GM12875 (cell line): ENCODE measurements around the gene PITPNB.

ENCODE experiments used
- H3K4me3 ChIP-seq: one replicate; pipeline ENCODE4 v1.5.1; 2011; ENCODE audit warnings: low read depth, low read length, control low read depth
- TF ChIP-seq, protein P1 (sequence below): IDR thresholded peaks from 2 replicates; pipeline ENCODE4 v1.5.1; 2011; ENCODE audit warnings: low read depth, mild to moderate bottlenecking, control low read depth, inconsistent platforms, low read length, moderate library complexity, borderline replicate concordance; ENCODE audit not compliant: insufficient read depth

The PITPNB gene

DNA sequence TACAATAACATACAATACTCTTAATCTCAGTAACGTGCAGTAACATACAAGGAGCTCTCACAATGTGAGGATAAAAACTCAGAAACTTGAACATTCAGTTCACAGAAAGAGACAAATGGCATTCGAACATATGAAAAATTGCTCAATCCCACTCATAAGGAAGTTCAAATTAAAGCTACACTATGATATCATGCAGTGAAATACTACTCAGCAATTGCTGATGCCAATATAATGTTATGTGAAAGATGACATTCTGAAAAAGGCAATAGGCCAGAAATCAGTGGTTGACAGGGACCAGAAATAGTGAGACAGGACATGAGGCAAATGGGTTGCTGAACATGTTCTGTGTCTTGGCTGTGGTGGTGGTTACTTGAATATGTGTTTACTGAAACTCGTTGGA lies 33.7 kb upstream of the PITPNB start:
- H3K4me3 ChIP-seq: no peak overlapping the region
- TF ChIP-seq, protein P1, sequence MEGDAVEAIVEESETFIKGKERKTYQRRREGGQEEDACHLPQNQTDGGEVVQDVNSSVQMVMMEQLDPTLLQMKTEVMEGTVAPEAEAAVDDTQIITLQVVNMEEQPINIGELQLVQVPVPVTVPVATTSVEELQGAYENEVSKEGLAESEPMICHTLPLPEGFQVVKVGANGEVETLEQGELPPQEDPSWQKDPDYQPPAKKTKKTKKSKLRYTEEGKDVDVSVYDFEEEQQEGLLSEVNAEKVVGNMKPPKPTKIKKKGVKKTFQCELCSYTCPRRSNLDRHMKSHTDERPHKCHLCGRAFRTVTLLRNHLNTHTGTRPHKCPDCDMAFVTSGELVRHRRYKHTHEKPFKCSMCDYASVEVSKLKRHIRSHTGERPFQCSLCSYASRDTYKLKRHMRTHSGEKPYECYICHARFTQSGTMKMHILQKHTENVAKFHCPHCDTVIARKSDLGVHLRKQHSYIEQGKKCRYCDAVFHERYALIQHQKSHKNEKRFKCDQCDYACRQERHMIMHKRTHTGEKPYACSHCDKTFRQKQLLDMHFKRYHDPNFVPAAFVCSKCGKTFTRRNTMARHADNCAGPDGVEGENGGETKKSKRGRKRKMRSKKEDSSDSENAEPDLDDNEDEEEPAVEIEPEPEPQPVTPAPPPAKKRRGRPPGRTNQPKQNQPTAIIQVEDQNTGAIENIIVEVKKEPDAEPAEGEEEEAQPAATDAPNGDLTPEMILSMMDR: no peak

DNA sequence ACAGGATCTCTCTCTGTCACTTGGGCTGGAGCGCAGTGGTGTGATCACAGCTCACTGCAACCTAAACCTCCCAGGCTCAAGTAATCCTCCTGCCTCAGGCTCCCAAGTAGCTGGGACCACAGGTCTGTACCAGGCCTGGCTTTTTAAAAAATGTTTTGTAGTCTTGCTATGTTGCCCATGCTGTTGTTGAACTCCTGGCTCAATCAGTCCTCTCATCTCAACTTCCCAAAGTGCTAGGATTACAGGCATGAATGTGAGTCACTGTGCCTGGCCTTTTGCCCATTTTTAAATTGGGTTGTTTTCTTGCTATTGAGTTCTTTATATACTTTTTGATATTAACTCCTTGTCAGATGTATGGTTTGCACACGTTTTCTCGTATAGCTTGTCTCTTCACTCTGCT lies 33.0 kb upstream of the PITPNB start:
- TF ChIP-seq, protein P1: no peak

DNA sequence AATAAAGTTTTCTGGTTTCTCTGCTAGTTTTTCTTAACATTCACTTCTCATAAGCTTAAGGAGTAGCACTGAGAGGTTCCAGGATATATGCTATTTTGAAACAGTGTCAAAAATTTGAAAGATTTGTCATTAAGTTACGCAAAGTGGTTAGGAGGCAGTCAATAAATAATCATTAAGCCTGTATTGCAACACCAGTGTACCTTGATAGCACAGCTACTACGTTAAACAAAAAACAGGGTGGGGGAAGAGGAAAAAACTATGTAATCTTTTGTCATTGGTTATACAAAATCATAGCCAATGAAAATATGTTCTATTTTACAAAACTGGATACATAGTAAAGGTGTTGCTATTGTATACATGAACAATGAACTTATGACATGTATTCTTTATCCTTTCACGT lies 30.4 kb upstream of the PITPNB start:
- TF ChIP-seq, protein P1: no peak
- no peak overlapping the region for H3K4me3 ChIP-seq

More for the DNA sequence above, 33.0 kb upstream of the PITPNB start:
- no peak overlapping the region for H3K4me3 ChIP-seq

DNA sequence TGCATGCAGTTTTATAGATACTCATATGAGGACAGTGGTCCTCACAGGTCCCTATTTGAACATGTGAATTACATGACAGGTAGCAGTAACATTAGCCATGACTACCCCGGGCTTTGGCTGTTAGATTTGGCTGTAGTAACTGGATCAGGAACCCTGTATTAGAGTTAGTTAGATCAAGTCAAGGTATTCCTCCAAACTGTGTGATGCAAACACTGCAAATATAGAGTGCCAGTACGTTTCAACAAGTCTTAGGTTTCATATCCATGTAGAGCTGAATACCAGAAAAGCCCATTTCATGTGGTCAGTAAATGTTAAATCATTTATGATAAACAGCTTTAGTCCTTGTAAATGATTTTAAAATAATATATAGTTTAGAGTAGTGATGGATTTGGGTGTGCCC lies 29.5 kb upstream of the PITPNB start:
- H3K4me3 ChIP-seq: no peak overlapping the region
- TF ChIP-seq, protein P1: no peak

DNA sequence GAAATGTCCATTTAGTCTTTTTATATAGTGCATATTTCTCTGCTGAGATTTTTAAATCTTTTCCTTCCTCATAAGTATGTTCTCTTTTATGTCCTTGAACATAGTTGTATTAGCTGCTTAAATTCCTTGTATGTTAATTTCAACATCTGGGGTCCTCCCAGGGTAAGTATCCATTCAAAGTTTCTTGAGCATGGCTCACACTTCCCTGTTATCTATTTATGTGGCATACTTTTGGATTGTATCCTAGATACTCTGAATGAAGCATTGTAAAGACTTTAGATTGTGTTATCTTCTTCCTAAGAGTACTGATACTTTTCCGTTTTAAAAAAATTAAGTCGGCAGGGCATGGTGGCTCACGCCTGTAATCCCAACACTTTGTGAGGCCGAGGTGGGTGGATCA lies 28.4 kb upstream of the PITPNB start:
- TF ChIP-seq, protein P1: no peak
- H3K4me3 ChIP-seq: no peak overlapping the region

DNA sequence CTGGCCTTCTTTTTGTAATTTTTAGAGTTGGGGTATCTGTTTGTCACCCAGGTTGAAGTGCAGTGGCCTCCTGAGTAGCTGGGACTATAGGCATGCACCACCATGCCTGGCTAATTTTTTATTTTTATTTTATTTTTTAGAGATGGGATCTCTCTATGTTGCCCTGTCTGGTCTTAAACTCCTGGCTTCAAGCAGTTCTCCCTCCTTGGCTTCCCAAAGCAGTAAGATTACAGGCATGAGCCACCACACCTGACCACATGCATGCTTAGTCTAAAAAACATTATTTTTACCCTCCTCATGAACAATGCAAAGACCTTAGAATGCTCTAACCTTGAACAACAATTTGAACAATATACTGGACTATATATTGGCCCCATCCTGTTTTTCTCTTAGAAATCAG lies 22.1 kb upstream of the PITPNB start:
- TF ChIP-seq, protein P1: no peak

DNA sequence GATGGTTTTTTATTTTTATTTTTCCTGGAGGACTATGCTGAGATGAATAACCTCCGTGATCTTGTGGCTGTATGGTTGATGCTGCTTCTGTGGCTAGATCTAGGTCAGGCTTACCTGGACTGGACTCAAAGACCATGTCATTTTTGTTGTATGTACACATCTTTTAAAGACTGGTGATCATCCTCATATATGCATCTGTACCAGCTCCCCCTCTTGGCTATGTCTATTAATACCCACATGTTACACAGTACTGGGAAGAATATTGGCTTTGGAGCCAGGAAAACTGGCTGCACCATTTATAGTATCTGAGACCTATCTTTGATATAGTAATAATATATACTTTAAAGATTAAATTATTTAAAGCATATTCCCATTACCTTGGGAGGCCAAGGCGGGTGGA lies 18.4 kb upstream of the PITPNB start:
- no peak overlapping the region for H3K4me3 ChIP-seq
- TF ChIP-seq, protein P1: no peak

More for the DNA sequence above, 22.1 kb upstream of the PITPNB start:
- H3K4me3 ChIP-seq: no peak overlapping the region
